Prostate gland (tissue), 2 donors: ENCODE measurements around the gene SYCN. TPM values are rescaled to one million over a fixed set of nuclear protein-coding genes. Genes with fewer than 3 reads are reported as not detected.

ENCODE experiments used
- DNase-seq: peaks from one replicate; pipeline ENCODE4 v3.0.0-alpha.2; 2019; ENCODE audit warnings: low spot score
- H3K27ac ChIP-seq, 2 donors: fragments of 200-600 bp; sonication (generic); 2 replicates each; pipeline ENCODE4 v1.5.1; 2017 to 2019
- H3K27me3 ChIP-seq: fragments of 200-600 bp; sonication (generic); replicated peaks from 2 replicates; pipeline ENCODE4 v1.5.1; 2019; ENCODE audit not compliant: insufficient read depth
- H3K36me3 ChIP-seq, 2 donors: fragments of 200-600 bp; sonication (generic); 1 replicate in 1 of 2; 2 replicates in 1 of 2; pipeline versions ENCODE4 v1.5.1 to v1.8.1; 2017 to 2019
- H3K4me1 ChIP-seq: fragments of 200-600 bp; sonication (generic); replicated peaks from 2 replicates; pipeline ENCODE4 v1.5.1; 2019
- H3K4me3 ChIP-seq, 2 donors: fragments of 200-600 bp; sonication (generic); 2 replicates each; pipeline ENCODE4 v1.5.1; 2017 to 2019
- H3K9me3 ChIP-seq: fragments of 200-600 bp; sonication (generic); 2 replicates; pipeline ENCODE4 v1.5.1; 2017
- CTCF ChIP-seq, 4 experiments: fragments of 200-600 bp in 2 of 4; fragments of 450-650 bp in 2 of 4; sonication (generic) in 2 of 4; IDR thresholded peaks; 1 replicate in 3 of 4; 2 replicates in 1 of 4; pipeline ENCODE4 v1.5.1; 2016 to 2019; ENCODE audit warnings: antibody characterized with exemption in 4 of 4, mild to moderate bottlenecking in 2 of 4, moderate library complexity in 2 of 4
- POLR2A ChIP-seq: fragments of 450-650 bp; IDR thresholded peaks from one replicate; pipeline ENCODE4 v1.6.1; 2016; ENCODE audit warnings: antibody characterized with exemption, mild to moderate bottlenecking
- POLR2AphosphoS5 ChIP-seq: sonication (generic); formaldehyde crosslinking; IDR thresholded peaks from one replicate; pipeline ENCODE4 v1.6.1; 2017; ENCODE audit warnings: antibody characterized with exemption
- WGBS: methylation state at CpG from one replicate; pipeline ENCODE4 v1.1.5; 2018; 5-methylcytosine and 5-hydroxymethylcytosine counted together
- intact Hi-C: fragments of 100-400 bp; cut with DNase I; formaldehyde crosslinking; loops from one replicate; pipeline ENCODE4 v1.14.2; 2022
- total RNA-seq, 2 donors: library from RNA; depleted of rRNA; stranded (reverse); fragments of >200 nt; gene quantifications; one replicate each; pipeline ENCODE4 v1.1.0, GENCODE V29; 2016

SYCN gene
- total RNA-seq, 2 donors from 2014 or later = 165 TPM; not detected in 1

GRCh38 chr19:39167461-39168257, 36.4 kb downstream of the SYCN start:
- DNase-seq = peak; percentile 73
- Histone ChIP-seq H3K36me3 (peaks cover 0 to 6% of the 10 kb centered on the region in 2 donors), H3K4me3 (peak overlapping the region in 1 of 2 donors; percentile 34), H3K27me3 (no peaks in the 10 kb centered on the region), H3K27ac (peak overlapping the region; percentile 78 to 85), H3K9me3 (no peaks in the 10 kb centered on the region), H3K4me1 (peaks cover 24% of the 10 kb centered on the region)
- no peak for TF ChIP-seq POLR2A
- no peak for TF ChIP-seq CTCF (IDR thresholded peaks at IDR 0.05)
- TF ChIP-seq POLR2AphosphoS5 = peak; percentile 26
- 22% methylated on average over 19 of the region's 25 CpGs for WGBS
- intact Hi-C loops = no loop called here

GRCh38 chr19:39166571-39167391, 37.3 kb downstream of the SYCN start:
- Histone ChIP-seq H3K36me3 (peaks cover 0 to 6% of the 10 kb centered on the region in 2 donors), H3K4me1 (peaks cover 27% of the 10 kb centered on the region), H3K27ac (peak overlapping the region; percentile 78 to 85), H3K27me3 (no peaks in the 10 kb centered on the region), H3K4me3 (peak overlapping the region in 1 of 2 donors; percentile 34), H3K9me3 (no peaks in the 10 kb centered on the region)
- intact Hi-C loops = no loop called here
- peak; percentile 89 for DNase-seq
- WGBS = 36% methylated on average over 24 of the region's 24 CpGs
- TF ChIP-seq CTCF (IDR thresholded peaks at IDR 0.05) = no peak
- TF ChIP-seq POLR2A = no peak
- peak; percentile 43 for TF ChIP-seq POLR2AphosphoS5

GRCh38 chr19:39165857-39166256, 38.2 kb downstream of the SYCN start:
- Histone ChIP-seq H3K9me3 (no peaks in the 10 kb centered on the region), H3K27me3 (no peaks in the 10 kb centered on the region), H3K4me1 (peaks cover 36% of the 10 kb centered on the region), H3K36me3 (peaks cover 0 to 6% of the 10 kb centered on the region in 2 donors), H3K4me3 (no peak overlapping the region), H3K27ac (peak overlapping the region in 1 of 2 donors; percentile 85)
- 90% methylated on average over 7 of the region's 7 CpGs for WGBS
- no peak for TF ChIP-seq POLR2AphosphoS5
- TF ChIP-seq POLR2A = no peak
- no peak for TF ChIP-seq CTCF (IDR thresholded peaks at IDR 0.05)
- no peak for DNase-seq
- intact Hi-C loops = no loop called here

- Histone ChIP-seq H3K4me1 (peaks cover 50% of the 10 kb centered on the region), H3K27ac (no peak overlapping the region), H3K27me3 (no peaks in the 10 kb centered on the region), H3K36me3 (no peaks in the 10 kb centered on the region), H3K4me3 (no peak overlapping the region), H3K9me3 (no peaks in the 10 kb centered on the region)
- intact Hi-C loops = no loop called here
- WGBS = 91% methylated on average over 6 of the region's 6 CpGs
- TF ChIP-seq POLR2AphosphoS5 = no peak
- no peak for TF ChIP-seq POLR2A
- no peak for DNase-seq
Measured at GRCh38 chr19:39164289-39164688, 39.8 kb downstream of the SYCN start.

- TF ChIP-seq CTCF (IDR thresholded peaks at IDR 0.05) (no peak), POLR2AphosphoS5 (no peak), POLR2A (no peak)
- WGBS = 82% methylated on average over 9 of the region's 9 CpGs
- H3K4me1 ChIP-seq = peaks cover 57% of the 10 kb centered on the region
- H3K9me3 ChIP-seq = no peaks in the 10 kb centered on the region
- no peak overlapping the region for H3K4me3 ChIP-seq
- no peaks in the 10 kb centered on the region for H3K27me3 ChIP-seq
- peak overlapping the region in 1 of 2 donors; percentile 88 for H3K27ac ChIP-seq
- H3K36me3 ChIP-seq = no peaks in the 10 kb centered on the region
- intact Hi-C loops = no loop called here
- DNase-seq = no peak
Measured at GRCh38 chr19:39163621-39164020, 40.4 kb downstream of the SYCN start.
